A673 (cell line): ENCODE measurements around the gene MROH2B. TPM values are rescaled to one million over a fixed set of nuclear protein-coding genes. Genes with fewer than 3 reads are reported as not detected.

Experiments
- BruUV-seq: library from RNA; stranded (reverse); fragments of 400-500 nt; replicated peaks from 2 replicates; lab custom pipeline; 2021; lab: Mats Ljungman, UMichigan
- CTCF ChIA-PET: fragments of 300-600 bp; sonication (Branson Sonifier 250); formaldehyde crosslinking; loops from one replicate; lab custom pipeline; 2022; ENCODE audit warnings: antibody characterized with exemption; lab: Charles Lee
- POLR2A ChIA-PET: fragments of 300-600 bp; sonication (Branson Sonifier 250); formaldehyde crosslinking; loops from one replicate; lab custom pipeline; 2022; ENCODE audit warnings: antibody characterized with exemption; ENCODE audit not compliant: low non-redundant PET; lab: Charles Lee
- DNase-seq: peaks from one replicate; pipeline ENCODE4 v3.0.0-alpha.2; 2015; ENCODE audit warnings: low spot score
- H3K27ac ChIP-seq: fragments of 200-600 bp; sonication (generic); 2 replicates; pipeline ENCODE4 v1.5.1; 2016; ENCODE audit warnings: mixed run types, low read depth, mild to moderate bottlenecking, mixed read lengths, antibody characterized with exemption, low read length; ENCODE audit not compliant: poor library complexity, severe bottlenecking
- H3K27me3 ChIP-seq: fragments of 200-600 bp; sonication (generic); replicated peaks from 2 replicates; pipeline ENCODE4 v1.6.1; 2017; ENCODE audit warnings: mixed run types, low read depth, mild to moderate bottlenecking, mixed read lengths, antibody characterized with exemption, low read length; ENCODE audit not compliant: insufficient read depth, poor library complexity
- H3K36me3 ChIP-seq: fragments of 200-600 bp; sonication (generic); 2 replicates; pipeline ENCODE4 v1.6.1; 2016; ENCODE audit warnings: mixed run types, mild to moderate bottlenecking, mixed read lengths, antibody characterized with exemption, low read length; ENCODE audit not compliant: insufficient read depth, poor library complexity, severe bottlenecking
- H3K4me1 ChIP-seq: fragments of 200-600 bp; sonication (generic); 2 replicates; pipeline ENCODE4 v1.6.1; 2017; ENCODE audit warnings: mixed run types, mild to moderate bottlenecking, mixed read lengths, antibody characterized with exemption, low read length; ENCODE audit not compliant: insufficient read depth, poor library complexity, severe bottlenecking
- H3K4me3 ChIP-seq: fragments of 200-600 bp; sonication (generic); 2 replicates; pipeline ENCODE4 v1.5.1; 2016; ENCODE audit warnings: low read depth, mixed run types, mild to moderate bottlenecking, mixed read lengths, low read length; ENCODE audit not compliant: poor library complexity, severe bottlenecking
- H3K9me3 ChIP-seq: fragments of 200-600 bp; sonication (generic); 2 replicates; pipeline ENCODE4 v1.6.1; 2016; ENCODE audit warnings: mixed run types, low read depth, mild to moderate bottlenecking, mixed read lengths, antibody characterized with exemption, low read length; ENCODE audit not compliant: poor library complexity, severe bottlenecking
- CTCF ChIP-seq: fragments of 300-800, 200-600 bp; sonication (generic); conservative IDR thresholded peaks from 2 replicates; pipeline ENCODE4 v1.5.1; 2017; ENCODE audit warnings: low read depth, mild to moderate bottlenecking, antibody characterized with exemption, low read length, moderate library complexity, mixed read lengths
- EZH2 ChIP-seq: fragments of 200-600 bp; sonication (generic); IDR thresholded peaks from 2 replicates; pipeline ENCODE4 v1.6.1; 2017; ENCODE audit warnings: borderline replicate concordance, low read depth, mild to moderate bottlenecking, mixed read lengths, antibody characterized with exemption, low read length; ENCODE audit not compliant: poor library complexity, severe bottlenecking
- intact Hi-C: fragments of 100-400 bp; cut with micrococcal nuclease; formaldehyde crosslinking; loops from one replicate; pipeline ENCODE4 v1.10.0; 2022; ENCODE audit not compliant: unreplicated experiment
- total RNA-seq: library from RNA; stranded (reverse); gene quantifications from 2 replicates; pipeline ENCODE4 v1.2.3, GENCODE V29; 2021

The MROH2B gene
- total RNA-seq, 1 experiment from 2014 or later = not detected

DNA sequence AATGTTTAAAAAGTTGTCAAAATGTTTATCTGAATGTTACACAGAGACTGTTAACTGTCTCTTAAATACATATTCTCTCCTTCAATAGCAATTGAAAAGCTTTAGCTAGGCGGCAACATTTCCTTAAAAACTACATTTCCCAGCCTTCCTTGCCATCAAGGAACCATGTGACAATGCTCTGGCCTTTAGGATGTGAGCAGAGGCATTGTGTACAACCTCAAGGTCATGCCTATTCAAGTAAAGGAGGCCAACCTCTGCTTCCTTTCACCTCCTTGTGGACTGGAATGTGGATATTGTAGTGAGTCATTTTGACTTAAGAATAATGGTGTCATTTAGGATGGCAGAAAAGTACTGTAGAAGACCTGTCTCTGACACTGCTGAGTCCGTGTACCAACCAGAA lies 23.7 kb upstream of the MROH2B start:
- intact Hi-C loops = no loop called here
- Histone ChIP-seq H3K27me3 (no peaks in the 10 kb centered on the region), H3K9me3 (no peaks in the 10 kb centered on the region), H3K36me3 (no peaks in the 10 kb centered on the region), H3K27ac (no peak overlapping the region), H3K4me1 (no peaks in the 10 kb centered on the region), H3K4me3 (no peak overlapping the region)
- ChIA-PET POLR2A (no interaction called here), CTCF (no interaction called here)
- TF ChIP-seq EZH2 (no peak), CTCF (no peak)
- DNase-seq = no peak
- BruUV-seq = no TSS peak

DNA sequence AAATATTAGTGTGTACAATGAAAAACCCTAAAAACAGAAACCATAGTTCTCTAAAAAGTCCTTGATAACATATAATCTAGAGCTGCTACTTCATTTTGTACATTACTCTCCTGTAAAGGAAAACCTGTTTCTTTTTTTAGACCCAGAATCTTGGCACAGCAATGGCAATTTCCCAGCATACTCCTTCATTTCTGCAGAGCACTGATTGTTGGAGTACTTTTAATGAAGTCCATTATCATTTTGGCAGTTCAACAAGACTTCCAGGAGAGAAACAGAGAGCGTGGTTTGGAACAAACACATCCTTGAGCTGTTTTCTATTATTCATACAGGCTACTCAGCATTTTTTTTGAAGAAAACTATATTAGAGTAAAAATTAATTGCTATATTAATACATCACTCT lies 22.7 kb upstream of the MROH2B start:
- ChIA-PET CTCF (no interaction called here), POLR2A (no interaction called here)
- BruUV-seq = no TSS peak
- no peaks in the 10 kb centered on the region for H3K4me1 ChIP-seq
- no peak overlapping the region for H3K27ac ChIP-seq
- DNase-seq = no peak
- TF ChIP-seq EZH2 (no peak), CTCF (no peak)
- H3K9me3 ChIP-seq = no peaks in the 10 kb centered on the region
- intact Hi-C loops = no loop called here
- H3K36me3 ChIP-seq = no peaks in the 10 kb centered on the region
- no peak overlapping the region for H3K4me3 ChIP-seq
- H3K27me3 ChIP-seq = no peaks in the 10 kb centered on the region

GRCh38 chr5:41087461-41087860 lies 16.3 kb upstream of the MROH2B start:
- DNase-seq = no peak
- intact Hi-C loops = no loop called here
- Histone ChIP-seq H3K27ac (no peak overlapping the region), H3K4me3 (no peak overlapping the region), H3K9me3 (no peaks in the 10 kb centered on the region), H3K4me1 (no peaks in the 10 kb centered on the region), H3K36me3 (no peaks in the 10 kb centered on the region), H3K27me3 (no peaks in the 10 kb centered on the region)
- ChIA-PET CTCF (no interaction called here), POLR2A (no interaction called here)
- TF ChIP-seq EZH2 (no peak), CTCF (no peak)
- BruUV-seq = no TSS peak
